ENCODE measurements around the gene PAOX.

PAOX gene

GRCh38 chr10:133336577-133337369, 42.3 kb upstream of the PAOX start, which contains the start of gene CALY:
Gene CALY (minus strand): TSS chr10:133336896. CDS start chr10:133328989, 7,907 bp downstream.
- Histone ChIP-seq H3K4me2 (ENCODE audit: low read length) (no peak within 1 kb of the TSS), H3K27me3 (ENCODE audit: low read depth, low read length) (no peaks in the 10 kb centered on the region), H3K36me3 (replicated peaks; ENCODE audit: low read depth, low read length) (no peaks in the 10 kb centered on the region), H4K20me1 (ENCODE audit: insufficient read depth, low read length) (no peaks in the 10 kb centered on the region), H3K9me3 (ENCODE audit: insufficient read depth, low read length) (no peaks in the 10 kb centered on the region), H3K27ac (ENCODE audit: low read length) (no peak within 1 kb of the TSS), H3K4me3 (ENCODE audit: low read length) (no peak within 1 kb of the TSS), H2AFZ (ENCODE audit: low read depth, low read length) (no peak within 1 kb of the TSS), H3K9ac (ENCODE audit: low read length) (no peak within 1 kb of the TSS), H3K4me1 (ENCODE audit: low read length) (no peaks in the 10 kb centered on the region), H3K79me2 (ENCODE audit: low read length) (no peaks in the 10 kb centered on the region)
- TF ChIP-seq, protein P1, sequence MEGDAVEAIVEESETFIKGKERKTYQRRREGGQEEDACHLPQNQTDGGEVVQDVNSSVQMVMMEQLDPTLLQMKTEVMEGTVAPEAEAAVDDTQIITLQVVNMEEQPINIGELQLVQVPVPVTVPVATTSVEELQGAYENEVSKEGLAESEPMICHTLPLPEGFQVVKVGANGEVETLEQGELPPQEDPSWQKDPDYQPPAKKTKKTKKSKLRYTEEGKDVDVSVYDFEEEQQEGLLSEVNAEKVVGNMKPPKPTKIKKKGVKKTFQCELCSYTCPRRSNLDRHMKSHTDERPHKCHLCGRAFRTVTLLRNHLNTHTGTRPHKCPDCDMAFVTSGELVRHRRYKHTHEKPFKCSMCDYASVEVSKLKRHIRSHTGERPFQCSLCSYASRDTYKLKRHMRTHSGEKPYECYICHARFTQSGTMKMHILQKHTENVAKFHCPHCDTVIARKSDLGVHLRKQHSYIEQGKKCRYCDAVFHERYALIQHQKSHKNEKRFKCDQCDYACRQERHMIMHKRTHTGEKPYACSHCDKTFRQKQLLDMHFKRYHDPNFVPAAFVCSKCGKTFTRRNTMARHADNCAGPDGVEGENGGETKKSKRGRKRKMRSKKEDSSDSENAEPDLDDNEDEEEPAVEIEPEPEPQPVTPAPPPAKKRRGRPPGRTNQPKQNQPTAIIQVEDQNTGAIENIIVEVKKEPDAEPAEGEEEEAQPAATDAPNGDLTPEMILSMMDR (IDR thresholded peaks at IDR 0.05; ENCODE audit: low read depth, low read length), result no peak
- TF ChIP-seq EZH2phosphoT487 (IDR thresholded peaks at IDR 0.05; ENCODE audit: low read depth), result no peak

DNA sequence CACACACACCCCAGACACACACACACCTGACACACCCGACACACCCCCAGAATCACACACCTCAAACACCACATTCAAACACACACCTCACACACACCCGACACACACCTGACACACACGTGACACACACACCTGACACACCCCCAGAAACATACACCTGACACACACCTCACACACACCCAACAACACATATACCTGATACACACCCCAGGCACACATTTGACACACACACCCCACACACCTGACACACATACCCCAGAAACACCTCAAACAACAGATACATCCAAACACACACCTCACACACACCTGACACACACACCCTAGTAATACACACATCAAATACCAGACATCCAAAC, 41.7 kb upstream of the PAOX start:
- Histone ChIP-seq H3K4me3 (ENCODE audit: low read length) (no peak overlapping the region), H3K27ac (ENCODE audit: low read length) (no peak overlapping the region), H3K27me3 (ENCODE audit: low read depth, low read length) (no peaks in the 10 kb centered on the region), H2AFZ (ENCODE audit: low read depth, low read length) (no peak overlapping the region), H3K9me3 (ENCODE audit: insufficient read depth, low read length) (no peaks in the 10 kb centered on the region), H4K20me1 (ENCODE audit: insufficient read depth, low read length) (no peaks in the 10 kb centered on the region), H3K4me1 (ENCODE audit: low read length) (no peaks in the 10 kb centered on the region), H3K79me2 (ENCODE audit: low read length) (no peaks in the 10 kb centered on the region), H3K36me3 (replicated peaks; ENCODE audit: low read depth, low read length) (no peaks in the 10 kb centered on the region), H3K9ac (ENCODE audit: low read length) (no peak overlapping the region), H3K4me2 (ENCODE audit: low read length) (no peak overlapping the region)
- TF ChIP-seq, protein P1 (IDR thresholded peaks at IDR 0.05; ENCODE audit: low read depth, low read length), result no peak
- TF ChIP-seq EZH2phosphoT487 (IDR thresholded peaks at IDR 0.05; ENCODE audit: low read depth), result no peak

- TF ChIP-seq, protein P1 (IDR thresholded peaks at IDR 0.05; ENCODE audit: low read depth, low read length), result no peak
- no peak for TF ChIP-seq EZH2phosphoT487 (IDR thresholded peaks at IDR 0.05; ENCODE audit: low read depth)
- H3K4me1 ChIP-seq (ENCODE audit: low read length), result no peaks in the 10 kb centered on the region
- no peaks in the 10 kb centered on the region for H3K36me3 ChIP-seq (replicated peaks; ENCODE audit: low read depth, low read length)
- H3K4me2 ChIP-seq (ENCODE audit: low read length), result no peak overlapping the region
- no peaks in the 10 kb centered on the region for H3K79me2 ChIP-seq (ENCODE audit: low read length)
- no peak overlapping the region for H3K27ac ChIP-seq (ENCODE audit: low read length)
- H3K27me3 ChIP-seq (ENCODE audit: low read depth, low read length), result no peaks in the 10 kb centered on the region
- H3K9ac ChIP-seq (ENCODE audit: low read length), result no peak overlapping the region
- H3K4me3 ChIP-seq (ENCODE audit: low read length), result no peak overlapping the region
- H4K20me1 ChIP-seq (ENCODE audit: insufficient read depth, low read length), result no peaks in the 10 kb centered on the region
- H2AFZ ChIP-seq (ENCODE audit: low read depth, low read length), result no peak overlapping the region
- no peaks in the 10 kb centered on the region for H3K9me3 ChIP-seq (ENCODE audit: insufficient read depth, low read length)
Measured at GRCh38 chr10:133338080-133339071, 40.7 kb upstream of the PAOX start.

All from OCI-LY3 (cell line).